GM18867 (cell line): ENCODE results near the gene DCC.

ENCODE experiments used
- ATAC-seq: cut with Tn5 transposase; IDR thresholded peaks from one replicate; pipeline ENCODE4 v1.9.1; 2021; ENCODE audit warnings: mild to moderate bottlenecking, moderate library complexity; ENCODE audit not compliant: unreplicated experiment

DCC gene

DNA sequence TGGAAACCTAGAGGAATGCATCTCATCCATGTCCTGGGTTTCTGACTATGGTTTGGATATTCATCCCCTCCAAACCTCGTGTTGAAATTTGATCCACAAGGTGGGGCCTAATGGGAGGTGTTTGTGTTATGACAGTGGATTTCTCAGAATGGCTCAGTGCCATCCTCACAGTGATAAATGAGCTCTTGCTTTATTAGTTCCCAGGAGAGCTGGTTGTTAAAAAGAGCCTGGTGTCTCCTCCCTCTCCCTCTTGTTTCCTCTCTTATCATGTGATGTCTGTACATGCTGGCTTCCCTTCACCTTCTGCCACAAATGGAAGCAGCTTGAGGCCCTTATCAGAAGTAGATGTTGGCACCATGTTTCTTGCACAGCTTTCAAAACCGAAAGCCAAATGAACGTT, 424.3 kb downstream of the DCC start:
- no peak for ATAC-seq

DNA sequence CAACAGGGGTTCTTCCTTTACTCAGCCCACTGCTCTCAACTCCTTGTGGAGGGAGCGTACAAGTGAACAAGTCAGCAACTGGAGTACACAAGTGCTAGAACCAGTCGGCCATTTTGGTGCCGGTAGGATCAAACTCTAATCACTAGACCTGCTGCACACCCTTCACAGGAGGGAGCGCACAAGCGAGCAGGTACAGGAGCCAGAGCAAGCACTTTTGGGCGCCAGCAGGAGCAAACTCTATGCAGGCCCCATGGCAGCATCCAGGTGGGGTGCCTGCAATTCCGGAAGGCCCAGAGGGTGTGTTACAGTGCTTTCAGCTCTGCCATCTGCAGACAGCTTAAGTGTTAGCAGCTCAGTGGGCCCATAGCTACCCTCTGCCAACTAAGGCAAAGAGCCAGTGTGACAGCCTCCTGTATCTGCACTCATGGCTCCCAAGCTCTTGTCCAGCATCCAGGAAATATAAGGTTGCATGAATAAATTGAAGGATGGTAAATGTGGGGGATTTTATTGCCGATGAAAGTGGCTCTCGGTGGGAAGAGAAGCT, 426.1 kb downstream of the DCC start:
- ATAC-seq = no peak

DNA sequence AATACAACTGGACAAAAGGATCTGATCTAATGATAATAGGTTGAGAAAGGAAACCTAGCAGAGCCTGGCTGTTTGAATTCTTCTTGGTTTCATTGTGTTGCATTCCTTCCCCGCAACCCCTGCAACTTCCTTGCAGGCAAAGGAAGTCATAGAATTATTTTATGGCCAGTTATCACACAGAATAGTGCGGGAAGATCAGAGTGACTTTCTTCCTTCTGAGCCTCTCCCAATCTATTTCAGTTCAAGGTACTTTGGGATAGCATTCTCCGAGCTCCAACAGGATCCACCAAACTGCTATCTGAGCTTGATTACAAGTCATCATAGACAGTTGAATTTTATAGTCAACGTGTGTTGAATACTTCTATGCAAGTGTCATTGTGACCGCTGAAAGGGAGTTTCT, 441.1 kb downstream of the DCC start:
- no peak for ATAC-seq

DNA sequence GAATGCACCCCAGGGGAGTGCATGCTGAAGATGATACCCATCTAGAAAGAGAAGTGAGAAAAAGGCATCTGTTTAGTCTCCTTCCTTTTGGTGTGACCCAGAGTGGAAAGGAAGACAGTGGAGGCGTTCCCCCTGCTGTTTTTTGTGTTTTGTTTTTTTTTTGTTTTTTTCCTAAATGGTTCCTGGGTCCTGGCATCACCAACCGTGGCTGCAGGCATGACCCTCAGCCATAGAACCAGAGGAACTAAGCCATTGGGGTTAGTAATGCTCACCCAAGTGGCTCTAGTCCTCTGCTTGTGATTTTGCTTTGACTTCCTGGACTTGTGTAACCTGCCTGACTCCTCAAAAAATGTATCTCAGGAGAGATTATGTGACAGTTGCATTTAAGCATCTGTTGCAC, 451.3 kb downstream of the DCC start:
- ATAC-seq = no peak

DNA sequence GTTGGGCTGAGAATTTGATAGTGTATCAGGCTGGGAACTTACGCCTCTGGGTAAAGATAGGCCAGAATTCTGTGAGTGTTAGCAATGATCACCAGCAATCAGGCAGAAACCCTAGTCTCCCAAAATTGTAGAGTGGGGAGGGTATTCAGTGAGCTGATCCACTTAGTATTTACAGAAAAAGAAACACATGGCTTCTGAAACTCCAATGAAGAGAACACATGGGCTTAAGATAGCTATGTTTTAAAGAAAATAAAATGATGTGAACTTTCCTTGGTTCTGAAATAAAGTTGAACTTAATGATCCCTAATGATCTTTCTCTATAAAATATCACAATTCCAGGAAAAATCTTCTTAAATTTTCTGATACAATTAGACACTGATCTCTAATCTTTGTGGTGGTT, 472.8 kb downstream of the DCC start:
- ATAC-seq = no peak

DNA sequence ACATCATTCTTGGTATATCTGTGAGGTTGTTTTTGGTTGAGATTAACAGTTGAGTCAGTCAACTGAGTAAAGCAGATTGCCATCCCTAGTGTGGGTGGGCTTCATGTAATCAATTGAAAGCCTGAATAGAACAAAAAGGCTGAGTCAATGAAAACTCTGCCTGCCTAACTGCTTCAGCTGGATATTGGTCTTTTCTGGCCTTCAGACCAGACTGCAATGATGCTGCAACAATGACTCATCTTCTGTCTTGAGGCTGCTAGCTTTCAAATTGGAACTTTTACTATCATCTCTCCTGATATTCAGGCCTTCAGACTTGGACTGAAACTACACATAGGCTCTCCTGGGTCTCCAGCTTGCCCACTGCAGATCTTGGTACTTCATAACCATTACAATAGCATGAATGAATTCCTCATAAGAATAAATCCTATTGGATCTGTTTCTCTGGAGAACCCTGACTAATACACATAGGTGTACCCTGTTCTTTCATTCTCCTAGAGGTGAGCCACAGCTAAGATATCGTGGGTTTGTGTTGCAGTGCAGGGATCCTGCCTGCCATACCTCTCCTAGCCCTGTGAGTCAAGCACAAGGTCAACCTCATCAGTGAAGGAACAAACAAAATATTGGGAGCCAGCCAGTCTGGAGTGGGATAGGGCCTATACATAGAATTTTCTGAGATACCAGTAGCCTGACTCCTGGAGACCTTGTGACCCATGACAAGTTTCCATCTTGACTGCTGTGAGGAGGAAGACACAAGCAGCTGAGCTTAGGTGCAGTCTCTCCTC, 473.8 kb downstream of the DCC start:
- ATAC-seq = no peak

DNA sequence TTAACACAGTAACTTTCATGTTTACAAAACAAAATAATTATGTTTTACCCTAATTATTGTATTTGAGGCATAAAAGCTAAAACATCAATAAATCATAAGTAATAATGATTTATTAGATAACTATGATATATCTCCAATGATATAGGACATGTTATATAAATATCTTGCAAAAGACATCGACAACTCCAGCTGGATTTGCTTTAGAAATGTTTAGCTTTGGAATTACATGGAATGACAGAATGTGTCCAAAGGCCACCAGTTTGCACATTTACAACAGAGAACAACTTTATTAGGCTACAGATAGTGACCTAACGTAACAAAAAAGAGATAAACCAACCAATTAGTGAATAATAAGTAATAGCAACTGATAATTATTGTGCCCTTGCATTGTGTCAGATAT, 475.7 kb downstream of the DCC start:
- no peak for ATAC-seq

DNA sequence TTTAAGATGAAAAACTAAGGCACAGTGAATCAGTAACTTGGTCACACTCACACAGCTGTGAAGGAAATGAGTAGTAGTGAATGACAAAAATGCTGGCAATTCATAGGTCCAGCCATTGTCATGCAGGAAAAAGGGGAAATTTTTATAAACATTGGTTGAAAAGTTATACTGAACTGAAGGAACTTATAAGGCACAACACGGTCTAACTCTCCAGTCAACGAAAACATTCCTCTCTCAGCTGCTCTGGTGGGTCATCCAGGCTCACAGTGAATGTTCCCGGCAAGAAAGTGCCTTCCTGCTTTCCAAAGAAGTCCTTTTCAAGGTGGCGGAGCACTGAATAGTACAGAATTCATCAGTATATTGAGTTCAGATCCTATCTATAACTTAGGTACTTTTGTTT, 476.1 kb downstream of the DCC start:
- no peak for ATAC-seq

DNA sequence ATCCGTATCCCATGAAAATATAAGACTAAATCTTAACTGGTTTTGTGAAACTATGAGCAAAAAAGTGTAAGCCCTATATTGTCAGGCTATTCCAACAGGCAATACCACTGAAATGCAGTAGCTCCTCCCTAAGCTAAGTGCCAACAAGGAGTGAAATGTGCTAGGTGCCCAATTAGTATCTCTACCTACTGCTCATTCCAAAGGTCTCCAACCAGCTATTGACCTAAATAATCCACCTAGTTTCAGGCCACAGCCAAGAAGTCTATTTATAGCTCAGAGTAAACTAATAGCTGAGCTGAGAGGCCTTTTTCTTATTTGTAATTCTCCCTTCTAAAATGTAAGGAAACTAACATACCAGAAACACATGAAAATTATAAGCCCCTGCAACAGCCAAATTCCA, 482.2 kb downstream of the DCC start:
- ATAC-seq = no peak

DNA sequence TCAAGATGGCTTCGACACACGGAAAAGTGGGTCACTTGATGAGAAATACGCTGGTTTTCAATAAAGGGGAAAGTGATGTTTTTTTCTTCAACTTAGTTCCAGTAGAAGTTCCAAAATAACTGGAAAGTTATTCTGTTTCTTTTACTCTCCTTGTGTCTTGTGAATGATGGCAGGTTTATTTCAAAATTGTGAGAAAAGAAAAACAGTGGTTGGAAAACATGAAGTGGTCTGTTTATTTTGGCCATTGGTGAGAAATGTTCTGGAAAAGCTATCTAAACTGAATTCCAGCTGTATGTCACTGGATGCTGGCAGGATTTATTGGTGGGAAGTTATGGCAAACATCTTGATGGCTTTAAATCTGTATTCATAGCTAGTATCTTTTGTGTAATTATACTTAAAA, 484.1 kb downstream of the DCC start:
- no peak for ATAC-seq

DNA sequence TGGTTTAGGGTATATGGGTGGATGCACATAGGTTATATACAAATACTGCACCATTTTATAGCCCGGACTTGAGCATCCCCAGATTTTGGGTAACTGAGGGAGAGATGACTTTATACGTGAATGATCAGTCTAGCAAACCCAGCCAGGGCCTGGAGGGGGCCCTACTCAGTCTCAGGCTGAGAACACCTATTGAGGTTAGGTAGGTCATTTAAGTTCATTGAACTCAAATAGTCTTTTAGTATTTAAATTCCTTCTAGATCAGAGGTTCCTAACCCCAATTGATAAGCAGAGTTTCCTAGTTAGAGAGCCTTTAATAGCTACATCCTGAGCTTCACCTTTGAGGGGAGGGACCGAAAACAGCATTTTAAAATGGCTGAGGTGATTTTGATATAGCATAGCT, 487.0 kb downstream of the DCC start:
- no peak for ATAC-seq

DNA sequence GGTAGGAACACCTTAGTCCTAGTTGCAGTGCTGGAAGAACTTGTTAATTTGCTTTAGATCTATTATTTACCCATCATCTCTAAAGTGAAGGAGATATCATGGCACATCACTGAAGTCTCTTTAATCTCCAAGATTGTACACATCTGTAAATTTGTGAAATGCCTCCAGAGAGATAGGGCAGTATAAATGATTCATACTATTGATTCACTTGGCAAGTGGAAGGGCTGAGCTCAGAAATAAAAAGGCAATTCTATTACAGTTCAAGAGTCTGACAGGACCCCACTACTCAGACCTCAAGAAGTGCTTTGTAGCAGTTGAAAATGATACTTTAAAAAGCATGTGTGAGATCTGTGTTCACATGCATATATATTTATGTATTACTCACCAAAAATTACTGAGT, 489.3 kb downstream of the DCC start:
- no peak for ATAC-seq

DNA sequence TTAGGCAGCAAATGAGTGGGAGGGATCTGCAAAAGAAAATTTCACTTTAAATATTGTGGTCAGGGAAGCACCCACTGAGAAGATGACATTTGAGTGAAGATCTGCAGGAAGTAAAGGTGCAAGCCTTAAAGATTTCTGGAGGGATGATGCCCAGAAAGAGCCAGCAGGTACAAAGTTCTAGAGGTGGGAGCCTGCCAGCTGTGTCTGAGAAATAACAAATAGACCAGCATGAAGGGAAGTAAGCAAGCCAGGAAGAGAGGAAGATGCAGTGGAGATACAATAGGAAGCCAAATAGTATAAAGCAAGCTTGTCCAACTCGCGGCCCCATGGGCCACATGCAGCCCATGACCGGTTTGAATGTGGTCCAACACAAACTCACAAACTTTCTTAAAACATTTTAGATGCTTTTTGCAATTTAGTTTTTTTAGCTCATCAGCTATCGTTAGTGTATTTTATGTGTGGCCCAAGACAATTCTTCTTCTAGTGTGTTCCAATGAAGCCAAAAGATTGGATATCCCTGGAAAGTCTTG, 489.9 kb downstream of the DCC start:
- ATAC-seq = no peak

DNA sequence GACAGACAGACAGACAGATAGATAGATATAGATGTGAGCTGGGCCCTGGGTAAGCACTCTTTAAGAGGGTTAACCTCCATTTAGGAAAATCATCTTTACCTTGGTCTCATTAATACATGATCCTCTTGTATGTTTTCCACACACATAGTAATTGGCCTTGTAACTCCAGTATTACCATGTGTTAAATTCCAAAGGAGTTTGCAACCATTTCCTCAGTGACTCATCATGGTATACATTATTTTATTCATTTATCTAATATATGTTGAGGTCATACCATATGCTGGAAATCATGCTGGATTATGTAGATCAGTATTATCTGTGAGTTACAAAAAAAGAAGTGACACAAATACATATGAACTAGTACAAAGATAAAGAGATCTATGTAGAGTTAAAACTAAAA, 504.3 kb downstream of the DCC start:
- no peak for ATAC-seq

DNA sequence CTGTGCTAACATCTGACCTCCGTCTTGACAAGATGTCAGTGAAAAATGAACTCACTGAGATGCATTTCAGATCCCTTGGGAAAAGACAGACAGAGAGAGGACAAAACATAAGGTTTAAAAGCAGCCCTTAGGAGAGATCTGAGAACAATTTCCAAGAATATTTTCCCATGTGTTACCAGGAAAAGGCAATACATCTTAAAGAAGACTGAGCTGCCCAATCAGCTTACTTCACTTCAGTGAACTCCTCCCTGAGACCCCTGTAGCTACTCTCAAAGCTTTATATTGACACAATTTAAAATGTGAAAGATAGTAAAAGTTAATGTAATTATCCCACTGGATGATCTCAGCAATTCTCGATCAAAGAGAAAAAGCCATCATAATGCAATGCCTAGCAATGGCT, 505.0 kb downstream of the DCC start:
- no peak for ATAC-seq

DNA sequence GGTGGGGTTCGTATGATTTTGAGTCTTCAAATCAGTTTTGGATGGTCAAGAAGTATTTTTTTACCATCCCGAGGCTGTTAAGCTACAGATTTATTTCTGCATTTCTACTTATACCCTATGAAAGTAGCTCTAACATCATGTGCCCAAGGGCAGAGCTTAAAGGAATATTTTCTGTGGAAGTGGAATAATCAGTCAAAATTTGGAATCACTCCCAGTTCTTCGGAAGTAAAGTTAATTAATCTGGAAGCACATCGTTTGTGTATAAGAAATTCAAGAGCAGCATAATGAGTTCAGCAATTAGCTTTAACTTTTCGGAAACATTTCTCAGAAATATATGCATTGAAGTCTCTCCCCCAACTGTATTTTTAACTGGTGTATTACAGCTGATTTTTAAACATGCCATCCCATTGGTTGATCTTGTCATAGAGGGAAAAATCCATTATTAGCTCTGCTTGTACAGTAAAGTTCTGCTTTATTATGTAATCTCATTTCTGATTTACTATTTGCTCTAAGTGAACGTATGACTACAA, 510.1 kb downstream of the DCC start:
- ATAC-seq = no peak

DNA sequence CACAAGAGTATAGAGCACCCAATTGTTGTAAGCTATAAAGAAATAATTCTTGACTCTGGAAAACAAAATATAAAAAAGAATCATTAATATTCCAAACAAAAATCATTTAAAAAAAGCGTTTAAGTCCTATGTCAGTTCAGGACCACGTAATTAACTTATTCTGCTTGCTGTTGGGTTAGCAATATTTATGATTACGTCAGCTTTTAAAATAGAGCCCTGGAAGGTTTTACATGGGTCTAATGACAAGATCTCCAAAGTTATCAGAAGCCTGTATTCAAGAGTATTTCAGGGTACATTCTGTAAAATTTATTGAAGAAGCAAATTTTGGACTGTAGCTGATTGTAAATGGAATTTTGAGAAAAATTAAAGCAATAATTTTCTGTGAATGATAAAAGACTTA, 521.6 kb downstream of the DCC start:
- ATAC-seq = no peak

DNA sequence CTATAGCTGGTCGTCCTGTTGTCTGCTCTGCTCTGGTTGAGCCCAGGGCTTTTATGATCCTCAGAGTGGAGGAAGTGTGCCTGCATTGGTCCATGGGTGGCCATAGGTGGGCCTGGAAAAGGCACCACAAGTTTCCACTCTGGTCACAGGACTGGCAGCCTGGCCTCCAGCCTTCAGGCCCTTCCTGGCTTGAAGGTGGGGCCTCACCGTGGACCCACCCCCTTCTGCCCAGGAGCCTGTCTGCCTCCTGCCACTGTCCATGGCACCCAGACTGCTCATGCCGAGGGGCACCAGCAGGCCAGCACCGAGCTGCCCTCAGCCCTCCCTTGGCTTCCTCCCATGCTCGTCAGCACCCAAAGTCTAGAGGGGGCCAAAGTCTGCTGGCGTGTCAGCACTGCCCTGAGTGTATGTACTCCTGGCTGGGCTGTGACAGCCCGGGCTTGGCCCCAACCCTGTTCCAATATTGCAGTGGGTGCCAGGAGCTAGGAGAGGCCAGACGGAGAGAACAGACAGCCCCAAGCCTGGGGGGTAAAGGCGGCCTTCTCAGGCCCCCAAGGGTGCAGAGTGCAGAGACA, 529.4 kb downstream of the DCC start:
- ATAC-seq = no peak

DNA sequence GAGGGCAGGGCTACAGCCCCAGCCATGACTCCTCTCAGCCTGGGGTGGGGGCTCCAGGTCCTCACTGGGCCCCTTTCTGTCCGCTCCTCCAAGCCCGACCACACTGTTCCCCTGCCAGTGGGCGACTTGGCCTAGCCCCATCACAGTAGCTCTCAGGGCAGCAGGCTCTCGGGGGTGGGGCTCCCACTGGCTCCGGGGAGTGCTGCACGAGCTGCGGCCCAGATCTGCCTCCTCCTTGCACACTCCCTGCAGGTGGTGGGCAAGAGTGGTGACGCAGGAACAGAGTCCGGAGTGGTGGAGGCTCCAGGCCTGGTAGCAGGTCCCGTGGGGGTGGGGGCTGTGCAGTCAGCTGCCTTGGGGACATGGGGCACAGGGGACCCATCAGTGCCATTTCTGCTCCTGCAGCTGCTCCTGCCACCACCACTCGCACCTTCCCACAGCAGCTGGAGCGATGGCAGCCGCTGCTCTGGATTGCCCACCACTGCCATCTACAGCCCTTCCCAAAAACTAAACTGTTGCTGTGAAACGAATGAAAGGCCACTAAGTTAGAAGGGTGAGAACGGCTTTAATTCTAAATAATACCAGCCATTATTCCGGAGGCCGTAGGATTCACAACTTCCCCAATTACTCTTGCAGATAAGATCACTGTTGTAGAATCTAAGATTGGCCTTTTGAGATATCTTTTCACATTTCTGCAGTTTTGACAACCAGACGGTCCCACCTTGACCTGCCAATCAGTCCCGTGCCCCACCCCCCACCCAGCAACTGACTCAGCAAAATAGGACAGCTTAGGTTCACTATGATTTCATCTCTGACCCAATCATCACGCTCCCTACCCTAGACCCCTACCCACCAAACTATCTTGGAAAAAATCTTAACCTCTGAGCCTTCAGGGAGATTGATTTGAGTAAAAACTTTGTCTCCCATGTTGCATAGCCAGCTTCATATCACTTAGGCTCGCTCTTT, 530.2 kb downstream of the DCC start:
- no peak for ATAC-seq

DNA sequence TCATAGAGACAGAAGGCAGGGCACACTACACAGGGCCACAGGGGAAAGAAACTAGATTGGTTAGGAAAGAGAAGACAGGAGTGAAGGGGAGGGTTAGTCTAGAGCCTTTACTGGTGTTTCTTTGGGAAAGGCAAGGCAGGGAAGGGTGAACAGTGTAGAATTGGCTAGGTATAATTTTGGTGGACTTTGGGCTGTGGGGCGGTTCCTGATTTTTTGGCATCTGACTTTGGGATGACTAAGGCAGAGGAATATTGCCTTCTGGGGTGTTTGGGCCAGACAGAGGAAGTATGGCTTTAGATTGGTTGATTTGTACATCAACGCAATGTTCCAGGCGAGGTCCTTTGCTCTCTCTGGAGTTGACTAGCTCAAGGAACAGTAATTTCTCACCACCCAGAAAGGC, 534.8 kb downstream of the DCC start:
- no peak for ATAC-seq

DNA sequence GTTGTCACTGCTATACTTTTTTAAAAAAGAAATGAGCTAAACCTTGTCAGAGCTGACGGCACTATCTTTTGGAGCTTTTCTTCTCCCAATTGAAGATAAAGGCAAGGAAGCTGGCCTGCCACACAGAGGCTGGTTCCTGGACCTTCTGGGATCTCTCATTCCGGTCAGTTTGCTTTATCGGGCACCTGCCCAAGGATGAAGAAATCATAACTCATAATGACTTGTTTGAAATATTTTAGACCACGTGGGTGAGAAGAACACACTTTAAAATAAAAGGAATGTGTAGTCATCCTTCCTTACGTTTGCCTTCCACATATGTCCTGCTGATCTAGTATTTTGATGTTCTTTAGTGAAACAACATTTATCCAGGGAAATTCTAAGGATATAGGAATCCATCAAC, 535.7 kb downstream of the DCC start:
- ATAC-seq = no peak
